ENCODE data around the gene CPVL.

CPVL gene

GRCh38 chr7:29039821-29040578 is 106.3 kb downstream of the CPVL start:
- DNase-seq: no peak

DNA sequence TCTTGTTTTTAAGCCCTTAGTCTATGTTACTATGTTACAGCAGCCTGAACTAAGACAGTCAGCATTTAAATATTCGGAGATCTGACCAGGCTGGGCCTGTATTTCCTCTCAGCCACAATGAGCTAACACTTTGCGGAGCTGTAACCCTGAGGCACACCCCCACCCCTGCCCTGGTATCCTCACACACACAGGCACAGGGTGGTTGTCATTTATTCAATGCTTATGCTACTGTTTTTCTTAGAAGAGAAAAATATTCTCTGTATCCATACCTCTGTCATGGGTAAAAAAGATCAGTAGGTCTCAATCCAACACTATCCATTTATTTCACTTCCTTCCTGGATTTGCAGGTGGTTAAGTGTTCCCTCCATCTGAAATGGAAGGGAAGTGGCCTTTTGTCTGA is 107.9 kb downstream of the CPVL start:
- DNase-seq: no peak

DNA sequence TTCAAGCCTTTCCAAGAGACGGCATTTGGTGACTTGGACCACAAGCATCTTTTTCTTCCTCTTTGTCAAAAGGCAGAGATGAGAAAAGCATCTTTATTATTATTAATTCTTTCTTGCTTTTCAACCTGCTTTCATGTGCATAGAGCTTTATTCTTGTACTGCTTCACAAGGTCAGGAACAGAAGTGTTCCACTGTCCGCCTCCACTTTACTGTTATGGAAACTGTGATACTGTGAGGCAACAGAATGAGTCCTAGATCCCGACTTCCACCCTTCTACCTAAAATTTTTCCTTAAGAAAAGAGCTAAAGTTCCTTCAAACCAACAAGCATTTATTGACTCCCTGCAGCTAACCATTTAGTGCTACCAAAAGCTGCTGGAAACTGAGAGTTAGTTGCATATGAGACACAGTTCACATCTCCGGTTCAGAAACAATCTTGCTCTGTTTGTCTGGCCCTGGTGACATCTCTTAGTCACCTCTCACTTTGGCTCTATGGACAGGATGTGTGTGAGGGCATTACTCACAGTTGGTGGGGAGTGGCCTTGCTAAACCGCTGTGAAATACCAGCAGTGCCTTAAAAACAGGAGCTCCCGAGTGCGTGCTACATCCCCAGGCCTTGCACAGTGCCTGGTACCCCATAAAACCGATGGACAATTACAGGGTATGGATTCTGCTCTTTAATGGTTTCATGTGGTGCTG is 111.1 kb downstream of the CPVL start:
- no peak for DNase-seq

DNA sequence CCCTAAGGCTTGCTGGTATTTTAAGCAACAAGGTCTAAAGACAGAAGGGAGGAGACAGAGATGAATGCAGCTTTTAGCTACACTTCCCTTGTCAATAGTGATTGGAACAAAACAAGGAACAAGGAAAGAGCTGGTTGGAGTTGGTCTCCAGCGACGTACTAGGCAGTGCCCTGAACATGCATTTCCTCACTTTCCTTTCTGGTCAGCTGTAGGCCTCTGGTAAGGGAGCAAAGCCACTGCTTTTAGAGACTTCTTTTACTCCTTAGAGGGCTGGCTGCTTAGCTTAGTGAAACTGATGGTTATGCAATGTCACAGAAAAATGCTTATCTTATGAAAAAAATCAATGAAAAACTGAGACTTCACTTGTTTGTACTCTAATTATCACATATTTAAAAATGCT is 112.8 kb downstream of the CPVL start:
- DNase-seq: no peak

- no peak for DNase-seq
Measured at GRCh38 chr7:29032146-29032545, 114.2 kb downstream of the CPVL start.

- DNase-seq: no peak
Measured at GRCh38 chr7:29030781-29031275, 115.5 kb downstream of the CPVL start.

GRCh38 chr7:29022291-29022988 is 123.9 kb downstream of the CPVL start:
- no peak for DNase-seq

GRCh38 chr7:29019896-29020295 is 126.4 kb downstream of the CPVL start:
- DNase-seq: no peak

- DNase-seq: no peak
Measured at GRCh38 chr7:29019387-29019786, 127.0 kb downstream of the CPVL start.

DNA sequence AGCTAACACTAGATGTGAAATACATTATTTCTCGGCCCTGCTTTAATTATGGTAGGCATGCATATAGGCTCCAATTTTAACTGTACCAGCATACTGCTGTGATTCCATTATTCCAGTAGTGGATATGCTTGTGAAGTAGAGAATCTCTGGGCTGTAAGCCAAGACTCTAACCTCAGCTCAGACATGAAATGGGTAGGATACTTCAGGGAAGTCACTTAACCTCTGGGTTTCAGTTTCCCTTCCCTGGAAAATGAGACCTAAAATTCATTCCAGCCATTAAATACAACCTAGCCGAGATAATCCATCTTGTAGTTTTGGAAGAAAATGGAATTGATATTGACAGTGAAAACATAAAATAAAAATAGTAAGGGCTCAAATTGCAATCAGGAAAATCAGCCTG is 128.6 kb downstream of the CPVL start:
- no peak for DNase-seq

DNA sequence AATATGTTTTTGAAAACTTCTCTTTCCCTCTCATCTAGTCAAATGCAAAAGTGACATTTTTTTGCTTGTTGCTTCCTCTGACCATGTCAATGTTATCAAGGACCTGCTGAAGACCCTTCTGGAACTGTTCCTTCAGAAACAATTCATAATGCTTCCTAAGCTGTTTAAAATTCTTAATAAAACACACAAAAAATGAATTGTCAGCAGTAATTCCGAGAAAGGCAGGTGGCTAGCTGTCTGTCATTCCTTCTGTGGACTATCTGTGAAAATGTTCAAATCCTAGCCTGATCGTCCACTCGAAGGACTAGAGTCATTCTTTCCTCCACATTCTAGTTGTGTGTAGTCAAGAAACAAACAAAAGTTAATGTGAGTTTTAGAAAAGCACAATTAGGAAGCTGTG is 131.6 kb downstream of the CPVL start:
- DNase-seq: no peak

DNA sequence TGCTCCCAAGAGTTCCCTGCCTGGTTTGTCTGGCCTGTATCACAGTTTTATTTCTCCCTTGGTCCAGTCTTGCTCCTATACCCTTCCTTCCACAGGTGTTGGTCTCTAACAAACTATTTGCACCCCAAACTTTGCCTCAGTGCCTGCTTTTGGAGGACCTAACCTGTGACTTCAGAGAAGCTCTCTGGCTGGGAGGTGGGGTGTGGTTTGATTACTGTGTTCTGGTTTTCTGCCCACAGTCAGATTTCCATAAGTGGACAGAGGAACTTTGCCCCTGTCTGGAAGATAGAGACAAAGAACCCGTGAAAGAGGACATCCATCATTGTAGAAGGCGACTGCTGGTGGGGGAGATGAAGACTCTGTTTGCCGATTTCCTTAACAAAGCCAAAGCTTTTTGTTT is 132.4 kb downstream of the CPVL start:
- DNase-seq: no peak

- no peak for DNase-seq
Measured at GRCh38 chr7:29013082-29013695, 133.1 kb downstream of the CPVL start.

- no peak for DNase-seq
Measured at GRCh38 chr7:29009947-29010346, 136.4 kb downstream of the CPVL start.

DNA sequence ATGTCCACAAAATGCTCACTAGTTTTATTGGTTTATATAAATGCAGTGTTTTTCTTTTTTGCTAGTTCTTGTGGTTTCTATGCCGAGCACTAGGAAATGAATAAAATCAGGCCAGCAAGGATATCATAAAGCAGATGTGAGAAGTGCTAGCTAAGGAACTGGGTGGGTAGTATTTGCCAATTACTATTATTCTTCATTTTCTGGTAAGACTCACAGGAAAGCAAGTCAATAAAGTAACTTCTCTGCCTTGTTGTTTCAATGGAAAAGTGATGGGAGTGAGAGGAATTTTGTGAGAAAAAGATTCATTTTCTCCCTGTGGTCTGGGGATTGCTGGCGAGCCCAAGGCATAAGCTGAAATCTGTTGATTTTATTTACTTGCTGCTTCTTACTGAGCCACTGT is 137.7 kb downstream of the CPVL start:
- DNase-seq: no peak

GRCh38 chr7:29007127-29007526 is 139.2 kb downstream of the CPVL start:
- no peak for DNase-seq

- no peak for DNase-seq
Measured at GRCh38 chr7:29005829-29006228, 140.5 kb downstream of the CPVL start.

DNA sequence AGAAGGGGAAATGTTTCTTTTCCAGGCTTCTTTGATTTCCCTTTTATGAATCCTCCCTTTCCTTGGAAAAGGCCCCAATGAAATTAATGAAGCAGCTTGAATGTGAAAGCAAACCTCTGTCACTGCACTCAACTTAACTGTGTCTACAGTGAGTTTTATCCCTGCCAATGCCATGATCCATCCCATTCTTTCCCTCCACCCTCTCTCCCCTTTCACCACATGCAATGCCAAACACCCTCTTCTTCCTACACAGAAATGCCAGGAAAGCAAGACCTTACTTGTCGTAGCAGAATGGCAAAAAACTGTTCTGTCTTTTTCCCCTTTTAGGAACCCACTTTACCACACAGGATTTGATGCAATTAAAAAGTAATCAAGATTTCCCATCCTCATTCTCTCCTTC is 140.9 kb downstream of the CPVL start:
- no peak for DNase-seq

DNA sequence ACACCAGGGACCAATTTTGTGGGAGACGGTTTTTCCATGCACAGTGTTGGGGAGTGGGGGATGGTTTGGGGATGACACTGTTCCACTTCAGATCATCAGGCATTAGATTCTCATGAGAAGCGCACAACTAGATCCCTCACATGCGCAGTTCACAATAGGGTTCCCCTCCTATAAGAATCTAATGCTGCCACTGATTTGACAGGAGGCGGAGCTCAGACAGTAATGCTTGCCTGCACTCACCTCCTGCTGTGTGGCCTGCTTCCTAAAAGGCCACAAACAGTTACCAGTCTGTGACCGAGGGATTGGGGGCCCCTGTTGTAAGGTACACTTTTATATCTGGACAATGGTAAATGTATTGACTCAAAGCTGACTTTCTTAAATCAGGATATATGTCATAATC is 142.6 kb downstream of the CPVL start:
- DNase-seq: no peak

- DNase-seq: no peak
Measured at GRCh38 chr7:29000717-29001076, 145.6 kb downstream of the CPVL start.

DNA sequence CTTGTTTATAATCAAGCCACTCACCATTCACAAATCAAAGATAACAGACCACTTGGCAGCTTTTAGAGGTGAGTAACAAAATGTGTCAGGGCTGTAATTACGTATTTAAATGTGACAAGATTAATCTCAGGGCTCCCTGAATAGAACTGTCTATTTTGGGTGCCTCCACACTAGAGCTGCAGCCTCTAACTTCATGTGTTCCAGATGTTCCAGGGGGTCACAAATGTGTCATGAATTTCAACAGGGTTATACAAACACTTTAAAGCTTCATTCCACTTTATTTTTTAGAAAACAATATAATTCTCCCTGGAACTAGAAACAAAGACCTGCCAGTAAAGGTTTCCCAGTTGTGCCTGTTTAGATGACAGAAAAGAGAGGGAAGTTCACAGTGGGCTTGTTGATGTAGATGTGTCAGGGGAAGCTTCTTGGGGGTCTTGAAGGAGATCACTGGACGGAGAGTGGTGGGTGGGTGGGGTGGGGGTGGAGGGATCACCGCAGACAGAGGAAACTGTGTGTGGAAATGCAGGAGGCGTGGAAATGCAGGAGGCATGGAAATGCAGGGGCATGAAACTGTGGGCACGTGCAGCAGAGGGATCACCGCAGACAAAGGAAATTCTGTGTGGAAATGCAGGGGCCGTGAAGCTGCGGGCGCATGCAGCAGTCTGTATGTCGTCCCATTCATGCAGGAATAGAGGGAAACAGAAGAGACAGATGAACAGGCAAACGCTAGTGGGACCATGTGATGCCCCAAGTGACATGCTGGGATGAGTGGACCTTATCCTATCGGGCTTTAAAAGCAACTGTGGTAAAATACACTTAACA is 146.2 kb downstream of the CPVL start:
- DNase-seq: no peak

DNA sequence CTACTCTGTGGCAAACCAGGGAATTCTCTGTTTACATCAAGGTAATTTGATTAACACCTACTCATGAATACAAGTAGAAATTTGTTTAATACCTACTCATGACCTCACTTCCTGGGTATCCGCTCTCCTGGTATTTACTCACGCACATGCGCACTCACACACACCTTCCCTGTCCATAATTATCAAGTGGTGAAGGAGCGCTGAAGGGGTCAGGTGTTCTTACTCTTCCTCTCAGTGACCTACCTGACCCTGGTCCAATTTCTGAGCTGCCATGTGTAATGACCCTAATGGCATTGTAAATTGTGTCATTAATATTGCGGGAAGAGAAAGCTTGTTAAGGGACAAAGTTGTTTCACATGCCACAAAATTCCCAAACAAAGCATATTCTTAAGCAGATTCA is 146.9 kb downstream of the CPVL start:
- no peak for DNase-seq

- no peak for DNase-seq
Measured at GRCh38 chr7:28998105-28998504, 148.2 kb downstream of the CPVL start.
